ENCODE data around the gene SRRM2.

SRRM2 gene

DNA sequence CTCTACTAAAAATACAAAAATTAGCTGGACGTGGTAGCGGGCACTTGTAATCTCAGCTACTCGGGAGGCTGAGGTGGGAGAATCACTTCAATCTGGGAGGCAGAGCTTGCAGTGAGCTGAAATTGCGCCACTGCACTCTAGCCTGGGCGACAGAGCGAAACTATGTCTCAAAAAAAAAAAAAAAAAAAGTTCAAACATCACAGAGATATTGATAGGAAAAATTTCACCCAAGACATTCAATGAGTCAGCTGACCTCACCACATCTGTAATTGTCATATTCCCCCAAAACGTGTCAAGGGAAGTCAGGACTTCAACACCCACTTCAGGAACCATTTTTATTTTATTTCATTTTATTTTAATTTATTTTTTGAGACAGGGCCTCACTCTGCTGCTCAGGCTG is 24.4 kb upstream of the SRRM2 start:
- no peak for DNase-seq (ENCODE audit: extremely low read depth, insufficient read length)
- Histone ChIP-seq H3K36me3 (ENCODE audit: control insufficient read depth, insufficient read depth, low read length) (no peaks in the 10 kb centered on the region), H3K27me3 (replicated peaks; ENCODE audit: control insufficient read depth, insufficient read depth, low read length) (no peaks in the 10 kb centered on the region; the same call in 1 of the 2 replicates), H3K4me3 (replicated peaks; ENCODE audit: low read depth, low read length) (no peak overlapping the region)
- TF ChIP-seq, protein P1, sequence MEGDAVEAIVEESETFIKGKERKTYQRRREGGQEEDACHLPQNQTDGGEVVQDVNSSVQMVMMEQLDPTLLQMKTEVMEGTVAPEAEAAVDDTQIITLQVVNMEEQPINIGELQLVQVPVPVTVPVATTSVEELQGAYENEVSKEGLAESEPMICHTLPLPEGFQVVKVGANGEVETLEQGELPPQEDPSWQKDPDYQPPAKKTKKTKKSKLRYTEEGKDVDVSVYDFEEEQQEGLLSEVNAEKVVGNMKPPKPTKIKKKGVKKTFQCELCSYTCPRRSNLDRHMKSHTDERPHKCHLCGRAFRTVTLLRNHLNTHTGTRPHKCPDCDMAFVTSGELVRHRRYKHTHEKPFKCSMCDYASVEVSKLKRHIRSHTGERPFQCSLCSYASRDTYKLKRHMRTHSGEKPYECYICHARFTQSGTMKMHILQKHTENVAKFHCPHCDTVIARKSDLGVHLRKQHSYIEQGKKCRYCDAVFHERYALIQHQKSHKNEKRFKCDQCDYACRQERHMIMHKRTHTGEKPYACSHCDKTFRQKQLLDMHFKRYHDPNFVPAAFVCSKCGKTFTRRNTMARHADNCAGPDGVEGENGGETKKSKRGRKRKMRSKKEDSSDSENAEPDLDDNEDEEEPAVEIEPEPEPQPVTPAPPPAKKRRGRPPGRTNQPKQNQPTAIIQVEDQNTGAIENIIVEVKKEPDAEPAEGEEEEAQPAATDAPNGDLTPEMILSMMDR (IDR thresholded peaks at IDR 0.05; ENCODE audit: insufficient read depth, low read length, poor library complexity, severe bottlenecking) = no peak

DNA sequence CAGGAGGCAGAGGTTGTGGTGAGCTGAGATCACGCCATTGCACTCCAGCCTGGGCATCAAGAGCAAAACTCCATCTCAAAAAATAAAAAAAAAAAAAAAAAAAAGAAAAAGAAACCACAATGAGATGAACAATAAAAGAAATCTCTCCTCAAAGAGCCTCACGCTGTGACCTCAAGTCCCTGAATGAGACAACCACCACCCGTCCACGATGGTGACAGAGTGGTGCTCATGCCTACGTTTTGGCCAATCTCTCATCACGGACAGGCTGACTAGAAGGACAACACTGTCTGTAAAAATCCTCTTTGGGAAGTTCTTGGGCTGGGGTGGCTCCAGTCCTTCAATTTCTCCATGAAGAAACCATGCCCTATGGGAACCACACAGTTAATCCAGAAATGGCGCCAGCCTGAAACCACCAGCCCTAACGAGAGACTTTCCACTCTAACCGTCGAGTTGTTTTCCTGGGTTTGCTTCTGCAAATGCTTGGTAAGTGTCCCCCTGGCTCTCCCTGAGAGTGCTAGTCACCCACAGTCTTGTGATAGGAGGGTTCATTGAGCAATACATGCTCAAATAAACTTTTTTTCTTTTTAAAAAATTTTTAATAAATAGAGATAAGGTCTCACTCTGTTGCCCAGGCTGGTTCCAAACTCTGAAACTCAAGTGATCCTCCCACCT is 17.5 kb upstream of the SRRM2 start:
- TF ChIP-seq, protein P1 (IDR thresholded peaks at IDR 0.05; ENCODE audit: insufficient read depth, low read length, poor library complexity, severe bottlenecking) = no peak
- Histone ChIP-seq H3K4me3 (replicated peaks; ENCODE audit: low read depth, low read length) (no peak overlapping the region), H3K36me3 (ENCODE audit: control insufficient read depth, insufficient read depth, low read length) (no peaks in the 10 kb centered on the region), H3K27me3 (replicated peaks; ENCODE audit: control insufficient read depth, insufficient read depth, low read length) (no peaks in the 10 kb centered on the region)
- DNase-seq (ENCODE audit: extremely low read depth, insufficient read length) = no peak

DNA sequence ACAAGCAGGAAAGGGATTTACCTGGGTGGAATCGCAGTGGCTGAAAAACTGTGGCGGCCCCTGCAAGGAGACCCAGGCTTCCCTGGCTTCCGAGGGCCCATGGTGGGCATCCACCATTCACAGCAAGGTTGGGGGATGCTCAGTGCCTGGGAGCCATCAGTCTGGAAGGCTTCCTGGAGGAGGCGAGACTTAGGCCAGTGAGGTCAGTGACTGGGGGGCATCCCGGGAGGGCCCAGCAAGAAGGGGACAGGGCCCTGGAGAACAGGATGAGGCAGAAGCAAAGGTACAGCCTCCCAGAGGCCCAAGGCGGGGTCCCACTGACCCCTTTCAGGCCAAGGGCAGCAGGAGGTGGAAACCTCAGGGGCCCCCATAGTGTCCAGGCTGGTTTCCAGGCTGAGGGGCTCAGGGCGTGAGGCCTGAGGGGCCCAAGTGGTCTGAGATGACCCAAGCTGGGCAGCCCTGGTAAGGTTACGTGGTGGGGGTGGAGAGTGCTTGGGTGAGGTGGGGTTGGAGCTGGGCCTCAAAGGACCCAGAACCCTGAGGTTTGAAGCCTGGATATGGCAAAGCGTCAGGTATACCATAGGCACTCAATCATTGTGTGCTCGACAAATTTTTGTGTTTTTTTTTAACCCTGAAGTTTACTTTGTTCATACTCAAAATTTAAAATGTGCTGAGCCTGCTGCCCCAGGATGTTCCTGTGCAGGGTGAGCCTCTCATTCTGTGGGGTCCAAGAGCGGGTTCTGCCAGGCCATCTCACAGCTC is 15.8 kb upstream of the SRRM2 start:
- Histone ChIP-seq H3K4me3 (replicated peaks; ENCODE audit: low read depth, low read length) (no peak overlapping the region), H3K27me3 (replicated peaks; ENCODE audit: control insufficient read depth, insufficient read depth, low read length) (no peaks in the 10 kb centered on the region), H3K36me3 (ENCODE audit: control insufficient read depth, insufficient read depth, low read length) (no peaks in the 10 kb centered on the region)
- no peak for DNase-seq (ENCODE audit: extremely low read depth, insufficient read length)
- TF ChIP-seq, protein P1 (IDR thresholded peaks at IDR 0.05; ENCODE audit: insufficient read depth, low read length, poor library complexity, severe bottlenecking) = no peak

DNA sequence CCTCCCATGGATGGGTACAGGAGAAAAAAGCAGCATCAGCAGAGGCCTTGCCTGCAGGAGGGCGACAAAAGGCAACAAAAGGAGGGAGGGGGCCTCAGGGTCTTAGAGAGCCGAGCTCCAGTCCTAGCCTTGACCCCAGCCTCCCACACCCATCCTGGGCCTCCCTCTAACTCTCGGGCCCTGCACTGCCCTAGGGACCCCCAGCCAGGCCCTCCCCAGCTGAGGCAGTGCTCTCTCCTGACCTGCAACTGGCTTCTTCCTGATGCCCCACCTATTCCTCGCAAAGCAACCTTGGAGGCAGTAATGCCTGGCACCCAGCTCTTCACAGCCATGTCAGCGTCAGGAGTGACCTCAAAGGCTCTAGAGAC is 15.2 kb upstream of the SRRM2 start:
- Histone ChIP-seq H3K4me3 (replicated peaks; ENCODE audit: low read depth, low read length) (no peak overlapping the region), H3K27me3 (replicated peaks; ENCODE audit: control insufficient read depth, insufficient read depth, low read length) (no peaks in the 10 kb centered on the region), H3K36me3 (ENCODE audit: control insufficient read depth, insufficient read depth, low read length) (no peaks in the 10 kb centered on the region)
- no peak for DNase-seq (ENCODE audit: extremely low read depth, insufficient read length)
- TF ChIP-seq, protein P1 (IDR thresholded peaks at IDR 0.05; ENCODE audit: insufficient read depth, low read length, poor library complexity, severe bottlenecking) = no peak

DNA sequence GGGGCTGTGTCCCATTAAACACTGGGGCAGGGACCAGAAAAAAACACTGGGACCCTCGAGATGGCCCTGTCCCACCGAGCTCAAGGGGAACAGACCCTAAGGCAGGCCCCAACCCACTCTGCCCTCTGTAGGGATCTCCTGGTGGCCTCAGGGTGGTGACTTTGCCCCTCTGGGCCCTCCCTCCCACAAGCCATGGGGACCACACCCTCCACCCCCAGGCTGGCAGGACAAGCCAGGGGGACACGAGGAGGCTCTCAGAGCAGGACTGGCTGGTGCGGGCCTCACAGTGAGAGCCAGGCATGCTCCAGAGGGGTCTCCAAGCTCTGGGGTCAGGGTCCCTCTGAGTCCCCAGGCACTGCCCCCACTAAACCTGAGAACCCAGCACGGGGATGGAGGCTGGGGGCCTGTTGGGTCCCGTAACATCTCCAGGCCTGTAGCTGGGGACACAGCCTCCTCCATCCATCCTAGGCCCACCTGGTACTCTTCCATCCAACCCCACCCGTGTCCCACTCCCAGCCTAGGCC is 14.5 kb upstream of the SRRM2 start:
- Histone ChIP-seq H3K27me3 (replicated peaks; ENCODE audit: control insufficient read depth, insufficient read depth, low read length) (no peaks in the 10 kb centered on the region), H3K4me3 (replicated peaks; ENCODE audit: low read depth, low read length) (no peak overlapping the region), H3K36me3 (ENCODE audit: control insufficient read depth, insufficient read depth, low read length) (no peaks in the 10 kb centered on the region)
- TF ChIP-seq, protein P1 (IDR thresholded peaks at IDR 0.05; ENCODE audit: insufficient read depth, low read length, poor library complexity, severe bottlenecking) = no peak
- no peak for DNase-seq (ENCODE audit: extremely low read depth, insufficient read length)

Measured in GM06990 (cell line).